ENCODE results near the gene PCSK5. TPM values are rescaled to one million over a fixed set of nuclear protein-coding genes. Genes with fewer than 3 reads are reported as not detected.
"Not testable (repeated sequence)": the region's sequence is repeated elsewhere in the genome, so short reads cannot be mapped to it uniquely, and the experiment has no call there.

Gene PCSK5
- total RNA-seq, 1 donor from 2014 or later, result 25.5 TPM

- DNase-seq (ENCODE audit: extremely low read depth, low read depth, low spot score), result no peak
Observed at GRCh38 chr9:76044266-76044819, 153.9 kb downstream of the PCSK5 start.

- no peak for DNase-seq (ENCODE audit: extremely low read depth, low read depth, low spot score)
Observed at GRCh38 chr9:76045221-76045620, 154.7 kb downstream of the PCSK5 start.

- DNase-seq (ENCODE audit: extremely low read depth, low read depth, low spot score), result no peak
Observed at GRCh38 chr9:76049341-76049740, 158.9 kb downstream of the PCSK5 start.

- DNase-seq (ENCODE audit: extremely low read depth, low read depth, low spot score), result no peak
Observed at GRCh38 chr9:76067696-76068095, 177.2 kb downstream of the PCSK5 start.

- no peak for DNase-seq (ENCODE audit: extremely low read depth, low read depth, low spot score)
Observed at GRCh38 chr9:76077537-76077936, 187.1 kb downstream of the PCSK5 start.

GRCh38 chr9:76081281-76081680 lies 190.8 kb downstream of the PCSK5 start:
- DNase-seq (ENCODE audit: extremely low read depth, low read depth, low spot score), result not testable (repeated sequence)

- no peak for DNase-seq (ENCODE audit: extremely low read depth, low read depth, low spot score)
Observed at GRCh38 chr9:76082057-76082456, 191.6 kb downstream of the PCSK5 start.

- no peak for DNase-seq (ENCODE audit: extremely low read depth, low read depth, low spot score)
Observed at GRCh38 chr9:76085596-76085995, 195.1 kb downstream of the PCSK5 start.

- no peak for DNase-seq (ENCODE audit: extremely low read depth, low read depth, low spot score)
Observed at GRCh38 chr9:76086539-76086938, 196.1 kb downstream of the PCSK5 start.

GRCh38 chr9:76087976-76088375 lies 197.5 kb downstream of the PCSK5 start:
- DNase-seq (ENCODE audit: extremely low read depth, low read depth, low spot score), result no peak

GRCh38 chr9:76090330-76090729 lies 199.9 kb downstream of the PCSK5 start:
- DNase-seq (ENCODE audit: extremely low read depth, low read depth, low spot score), result peak; percentile 16

GRCh38 chr9:76090909-76091308 lies 200.4 kb downstream of the PCSK5 start:
- DNase-seq (ENCODE audit: extremely low read depth, low read depth, low spot score), result no peak

- no peak for DNase-seq (ENCODE audit: extremely low read depth, low read depth, low spot score)
Observed at GRCh38 chr9:76092572-76092971, 202.1 kb downstream of the PCSK5 start.

- no peak for DNase-seq (ENCODE audit: extremely low read depth, low read depth, low spot score)
Observed at GRCh38 chr9:76095585-76095984, 205.1 kb downstream of the PCSK5 start.

GRCh38 chr9:76099516-76099915 lies 209.0 kb downstream of the PCSK5 start:
- no peak for DNase-seq (ENCODE audit: extremely low read depth, low read depth, low spot score)

GRCh38 chr9:76101075-76101474 lies 210.6 kb downstream of the PCSK5 start:
- no peak for DNase-seq (ENCODE audit: extremely low read depth, low read depth, low spot score)

- no peak for DNase-seq (ENCODE audit: extremely low read depth, low read depth, low spot score)
Observed at GRCh38 chr9:76101491-76101890, 211.0 kb downstream of the PCSK5 start.

- no peak for DNase-seq (ENCODE audit: extremely low read depth, low read depth, low spot score)
Observed at GRCh38 chr9:76101947-76102346, 211.5 kb downstream of the PCSK5 start.

- no peak for DNase-seq (ENCODE audit: extremely low read depth, low read depth, low spot score)
Observed at GRCh38 chr9:76103531-76104315, 213.2 kb downstream of the PCSK5 start.

GRCh38 chr9:76107482-76107881 lies 217.0 kb downstream of the PCSK5 start:
- no peak for DNase-seq (ENCODE audit: extremely low read depth, low read depth, low spot score)

- no peak for DNase-seq (ENCODE audit: extremely low read depth, low read depth, low spot score)
Observed at GRCh38 chr9:76109953-76110352, 219.5 kb downstream of the PCSK5 start.

GRCh38 chr9:76112151-76112550 lies 221.7 kb downstream of the PCSK5 start:
- no peak for DNase-seq (ENCODE audit: extremely low read depth, low read depth, low spot score)

- no peak for DNase-seq (ENCODE audit: extremely low read depth, low read depth, low spot score)
Observed at GRCh38 chr9:76114144-76114543, 223.7 kb downstream of the PCSK5 start.

Measured in glomerular endothelial cell (primary cell).